Lower leg skin (tissue), 3 donors: ENCODE results near the gene ADM5.

Source experiments
- CTCF ChIP-seq, 3 donors: fragments of 450-650 bp; IDR thresholded peaks; one replicate each; pipeline ENCODE4 v1.5.1; 2016; ENCODE audit warnings: antibody characterized with exemption in 3 of 3, mild to moderate bottlenecking in 3 of 3, moderate library complexity in 2 of 3
- POLR2A ChIP-seq, 2 donors: fragments of 450-650 bp; IDR thresholded peaks; one replicate each; pipeline ENCODE4 v1.6.1; 2016 to 2017; ENCODE audit warnings: antibody characterized with exemption in 2 of 2, mild to moderate bottlenecking in 1 of 2, moderate library complexity in 1 of 2

- TF ChIP-seq POLR2A (IDR thresholded peaks at IDR 0.05): no peak
- TF ChIP-seq CTCF (IDR thresholded peaks at IDR 0.05): no peak
These were observed 11.9 kb downstream of the ADM5 start for GRCh38 chr19:49701271-49701786.
